AG20443 (cell line): ENCODE results near the gene SFPQ.
"Not testable (repeated sequence)": the region's sequence is repeated elsewhere in the genome, so short reads cannot be mapped to it uniquely, and the experiment has no call there.

Experiments used
- DNase-seq: peaks from one replicate; pipeline ENCODE4 v3.0.0; 2012; ENCODE audit warnings: low spot score, mixed read lengths

SFPQ gene

GRCh38 chr1:35188578-35189392, 4.2 kb downstream of the SFPQ start:
- no peak for DNase-seq

- no peak for DNase-seq
These were observed 5.1 kb downstream of the SFPQ start for GRCh38 chr1:35187816-35188342.

- no peak for DNase-seq
These were observed 6.7 kb downstream of the SFPQ start for GRCh38 chr1:35186239-35186638.

- DNase-seq, result no peak
These were observed 7.7 kb downstream of the SFPQ start for GRCh38 chr1:35185200-35185599.

- DNase-seq, result no peak
These were observed 8.3 kb downstream of the SFPQ start for GRCh38 chr1:35184495-35185199.

DNA sequence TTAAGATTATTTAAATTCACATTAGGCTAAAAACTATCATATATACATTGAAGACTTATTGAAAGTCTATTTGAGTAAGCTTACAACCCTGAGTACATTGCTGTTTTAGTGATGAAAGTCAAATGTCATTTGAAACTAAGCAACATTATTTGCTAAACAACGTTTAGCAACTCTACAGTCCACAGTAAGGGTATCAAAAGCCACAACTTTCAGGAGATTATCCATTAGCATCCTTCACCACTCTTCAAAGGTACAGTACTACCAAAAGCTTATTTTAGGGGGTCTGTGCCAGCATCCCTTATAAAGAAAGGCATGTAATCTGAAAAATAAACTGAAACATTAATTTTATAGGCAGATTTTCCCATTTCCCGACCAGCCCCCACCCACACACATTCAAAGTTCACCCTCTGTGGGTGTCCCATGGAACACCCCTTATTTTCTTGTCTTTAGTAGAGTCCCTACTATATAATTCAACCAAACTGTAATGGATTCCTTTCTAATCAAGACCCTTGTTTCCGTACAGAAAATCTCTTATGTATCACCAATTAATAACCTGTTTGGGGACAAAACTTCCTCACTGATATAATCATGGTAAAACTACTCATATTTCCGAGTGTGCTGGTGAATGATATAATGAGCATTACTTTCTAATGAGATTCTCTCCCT, 11.0 kb downstream of the SFPQ start:
- DNase-seq, result no peak

- DNase-seq, result no peak
These were observed 12.1 kb downstream of the SFPQ start for GRCh38 chr1:35180776-35181374.

GRCh38 chr1:35179908-35180307, 13.0 kb downstream of the SFPQ start:
- no peak for DNase-seq

DNA sequence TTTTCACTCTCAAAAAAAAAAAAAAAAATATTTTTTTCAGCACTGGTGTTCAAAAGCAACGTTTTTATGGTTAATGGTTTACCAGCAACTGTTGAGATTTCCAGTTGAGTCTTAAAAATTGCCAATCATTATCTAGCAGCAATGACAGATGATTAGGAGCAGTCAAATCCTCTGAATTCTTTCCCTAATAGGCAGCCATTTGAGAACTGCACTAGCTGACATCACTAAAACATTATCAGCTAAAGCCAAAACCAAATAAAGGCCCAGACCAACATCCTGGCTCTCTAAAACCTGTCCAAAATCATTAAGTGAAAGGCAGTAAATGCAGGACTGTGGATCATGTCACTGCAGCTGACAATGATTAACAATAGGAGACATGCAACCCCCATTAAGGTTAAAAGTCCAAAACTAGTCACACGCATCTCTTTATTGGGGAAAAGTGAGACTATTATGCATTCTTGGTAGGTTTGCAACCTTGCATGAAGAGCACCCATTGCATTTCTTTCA, 14.0 kb downstream of the SFPQ start:
- DNase-seq, result no peak

DNA sequence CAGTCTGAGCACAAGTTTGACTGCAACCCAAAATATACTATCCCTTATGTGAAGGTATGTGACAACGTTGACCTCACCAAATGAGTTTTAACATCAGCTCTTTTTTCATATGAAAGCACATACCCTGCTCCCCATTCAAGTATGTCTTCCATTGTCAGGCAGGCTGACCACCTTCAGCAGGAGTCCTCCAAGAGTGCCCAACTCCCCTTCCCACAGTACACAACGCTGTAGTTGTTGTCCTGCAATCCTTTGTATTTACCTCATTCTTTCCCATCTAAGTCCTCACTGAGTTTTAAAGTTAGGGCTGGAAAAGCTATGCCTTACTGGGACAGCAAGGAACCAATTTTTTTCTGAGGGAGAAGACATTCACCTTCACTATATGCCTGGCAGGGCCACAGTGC, 14.7 kb downstream of the SFPQ start:
- no peak for DNase-seq

DNA sequence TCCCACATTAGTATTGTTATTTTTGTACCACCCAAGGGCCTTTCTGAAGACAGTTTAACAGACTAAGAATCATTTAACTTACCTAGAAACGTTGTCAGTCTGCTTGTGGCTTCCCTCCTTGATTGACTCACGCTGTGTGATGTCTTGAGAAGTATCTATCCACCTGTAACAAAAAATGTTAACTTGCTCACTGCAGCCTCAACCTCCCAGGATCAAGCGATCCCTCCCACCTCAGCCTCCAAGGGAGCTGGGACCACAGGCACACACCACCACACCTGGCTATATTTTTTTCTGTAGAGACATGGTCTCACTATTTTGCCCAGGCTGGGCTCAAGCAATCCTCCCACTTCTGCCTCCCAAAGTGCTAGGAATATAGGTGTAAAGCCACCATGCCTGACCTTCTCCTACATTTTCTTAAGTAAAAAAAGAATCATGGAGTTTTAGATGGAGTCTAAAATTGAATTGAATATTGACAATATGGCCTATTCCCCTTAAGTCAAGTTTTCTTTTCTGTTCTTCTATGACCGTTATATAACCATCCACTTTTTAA, 15.6 kb downstream of the SFPQ start:
- DNase-seq, result no peak

- DNase-seq, result no peak
These were observed 17.3 kb downstream of the SFPQ start for GRCh38 chr1:35175602-35176001.

- no peak for DNase-seq
These were observed 17.8 kb downstream of the SFPQ start for GRCh38 chr1:35175098-35175576.

- no peak for DNase-seq
These were observed 18.9 kb downstream of the SFPQ start for GRCh38 chr1:35173909-35174540.

DNA sequence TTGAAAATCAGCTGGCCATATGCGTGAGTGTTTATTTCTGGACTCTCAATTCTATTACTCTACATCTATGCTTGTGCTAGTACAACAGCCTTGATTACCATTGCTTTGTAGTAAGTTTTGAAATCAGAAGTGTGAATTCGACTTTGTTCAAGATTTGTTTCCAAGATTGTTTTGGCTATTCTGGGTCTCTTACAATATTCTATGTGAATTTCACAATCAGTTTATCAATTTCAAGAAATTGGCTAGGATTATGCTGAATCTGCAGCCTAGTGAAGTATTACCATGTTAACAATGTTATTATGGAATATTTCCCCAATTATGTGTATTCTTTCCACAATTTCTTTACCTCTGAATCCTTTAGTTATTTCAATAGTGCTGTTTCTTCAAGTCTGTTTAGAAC, 19.5 kb downstream of the SFPQ start:
- DNase-seq, result no peak

DNA sequence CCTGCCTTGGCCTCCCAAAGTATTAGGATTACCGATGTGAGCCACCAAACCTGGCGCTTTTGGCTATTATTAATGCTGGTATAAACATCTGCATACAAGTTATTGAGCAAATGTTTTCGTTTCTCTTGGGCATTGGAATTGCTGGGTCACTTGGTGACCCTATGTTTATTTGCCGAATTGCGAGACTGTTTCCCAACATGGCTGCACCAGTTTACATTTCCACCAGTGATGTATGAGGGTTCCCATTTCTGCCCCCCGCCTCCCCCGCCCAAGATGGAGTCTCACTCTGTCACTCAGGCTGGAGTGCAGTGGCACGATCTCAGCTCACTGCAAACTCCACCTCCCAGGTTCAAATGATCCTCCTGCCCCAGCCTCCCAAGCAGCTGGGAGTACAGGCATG, 20.9 kb downstream of the SFPQ start:
- no peak for DNase-seq

- no peak for DNase-seq
These were observed 21.4 kb downstream of the SFPQ start for GRCh38 chr1:35171579-35171978.

DNA sequence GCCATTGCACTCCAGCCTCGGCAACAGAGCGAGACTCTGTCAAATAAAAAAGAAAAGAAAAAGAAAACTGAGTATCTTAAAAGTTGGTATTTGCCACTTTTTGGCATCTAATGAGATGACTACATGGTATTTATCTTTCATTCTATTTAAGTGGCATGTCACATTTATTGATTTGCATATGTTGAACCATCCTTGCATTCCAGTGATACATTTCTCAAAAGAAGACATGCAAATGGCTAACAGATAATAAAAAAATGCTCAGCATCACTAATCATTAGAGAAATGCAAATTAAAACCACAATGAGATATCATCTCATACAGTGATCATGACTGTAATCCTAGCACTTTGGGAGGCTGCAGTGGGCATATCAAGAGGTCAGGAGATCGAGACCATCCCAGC, 28.1 kb downstream of the SFPQ start:
- DNase-seq, result no peak

- no peak for DNase-seq
These were observed 41.7 kb downstream of the SFPQ start for GRCh38 chr1:35151220-35151619.

DNA sequence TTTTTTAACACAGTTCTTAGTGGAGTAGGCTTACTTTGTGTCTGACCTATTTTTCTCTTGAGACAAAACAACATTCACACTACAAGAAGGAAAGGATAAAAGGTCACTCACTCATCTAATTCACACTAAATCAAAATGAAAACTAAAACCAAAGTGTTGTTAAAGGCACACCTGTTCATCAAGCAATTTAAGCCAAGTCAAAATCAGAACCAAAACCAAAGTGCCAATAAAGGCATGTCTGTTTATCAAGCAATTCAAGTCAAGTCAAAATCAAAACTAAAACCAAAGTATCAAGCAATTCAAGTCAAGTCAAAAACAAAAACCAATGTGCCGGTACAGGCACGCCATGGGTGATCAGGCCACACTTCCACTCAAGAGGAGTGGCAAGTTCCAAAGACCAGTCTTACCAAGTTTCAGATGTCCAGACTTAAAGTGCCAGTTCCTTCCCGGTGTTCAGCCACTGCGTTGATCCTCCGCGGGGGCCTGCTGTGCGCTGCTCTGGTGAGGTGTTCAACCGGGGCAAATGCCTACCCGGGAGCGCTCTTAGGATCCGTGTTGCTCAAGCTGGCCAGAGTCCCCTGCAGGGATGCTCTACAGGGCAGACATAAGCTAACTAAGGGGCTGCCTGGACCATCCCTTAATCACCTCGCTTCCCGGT, 46.9 kb downstream of the SFPQ start:
- DNase-seq, result not testable (repeated sequence)
